ENCODE measurements around the gene PI4K2B. TPM values are rescaled to one million over a fixed set of nuclear protein-coding genes. Genes with fewer than 3 reads are reported as not detected.
"Not testable (repeated sequence)": the region's sequence is repeated elsewhere in the genome, so short reads cannot be mapped to it uniquely, and the experiment has no call there.

Gene PI4K2B
- total RNA-seq, 1 experiment from 2014 or later: 10.3 TPM

GRCh38 chr4:25236971-25237370 is 3.1 kb downstream of the PI4K2B start:
- DNase-seq (ENCODE audit: low read depth, low spot score): no peak

GRCh38 chr4:25238052-25238451 is 4.2 kb downstream of the PI4K2B start:
- no peak for DNase-seq (ENCODE audit: low read depth, low spot score)
- in situ Hi-C loops (cut with HindIII; ENCODE audit: low pct_unique_long_range_greater_than_20kb, low sequenced_read_pairs): no loop called here

More at GRCh38 chr4:25236971-25237370, 3.1 kb downstream of the PI4K2B start:
- in situ Hi-C loops (cut with HindIII; ENCODE audit: low pct_unique_long_range_greater_than_20kb, low sequenced_read_pairs): no loop called here

GRCh38 chr4:25239528-25239927 is 5.7 kb downstream of the PI4K2B start:
- DNase-seq (ENCODE audit: low read depth, low spot score); in situ Hi-C loops (cut with HindIII; ENCODE audit: low pct_unique_long_range_greater_than_20kb, low sequenced_read_pairs): not testable (repeated sequence)

- not testable (repeated sequence) for DNase-seq (ENCODE audit: low read depth, low spot score)
Measured at GRCh38 chr4:25240754-25241210, 6.9 kb downstream of the PI4K2B start.

GRCh38 chr4:25242195-25242594 is 8.4 kb downstream of the PI4K2B start:
- in situ Hi-C loops (cut with HindIII; ENCODE audit: low pct_unique_long_range_greater_than_20kb, low sequenced_read_pairs); DNase-seq (ENCODE audit: low read depth, low spot score): not testable (repeated sequence)

More at GRCh38 chr4:25240754-25241210, 6.9 kb downstream of the PI4K2B start:
- in situ Hi-C loops (cut with HindIII; ENCODE audit: low pct_unique_long_range_greater_than_20kb, low sequenced_read_pairs): not testable (repeated sequence)

- no peak for DNase-seq (ENCODE audit: low read depth, low spot score)
- in situ Hi-C loops (cut with HindIII; ENCODE audit: low pct_unique_long_range_greater_than_20kb, low sequenced_read_pairs): no loop called here
Measured at GRCh38 chr4:25245181-25245580, 11.3 kb downstream of the PI4K2B start.

- in situ Hi-C loops (cut with HindIII; ENCODE audit: low pct_unique_long_range_greater_than_20kb, low sequenced_read_pairs): no loop called here
- no peak for DNase-seq (ENCODE audit: low read depth, low spot score)
Measured at GRCh38 chr4:25246680-25247611, 13.1 kb downstream of the PI4K2B start.

- in situ Hi-C loops (cut with HindIII; ENCODE audit: low pct_unique_long_range_greater_than_20kb, low sequenced_read_pairs): not testable (repeated sequence)
Measured at GRCh38 chr4:25248875-25249274, 15.0 kb downstream of the PI4K2B start.

GRCh38 chr4:25249494-25249893 is 15.7 kb downstream of the PI4K2B start:
- DNase-seq (ENCODE audit: low read depth, low spot score); in situ Hi-C loops (cut with HindIII; ENCODE audit: low pct_unique_long_range_greater_than_20kb, low sequenced_read_pairs): not testable (repeated sequence)

More at GRCh38 chr4:25248875-25249274, 15.0 kb downstream of the PI4K2B start:
- not testable (repeated sequence) for DNase-seq (ENCODE audit: low read depth, low spot score)

- no peak for DNase-seq (ENCODE audit: low read depth, low spot score)
- in situ Hi-C loops (cut with HindIII; ENCODE audit: low pct_unique_long_range_greater_than_20kb, low sequenced_read_pairs): no loop called here
Measured at GRCh38 chr4:25252230-25253070, 18.6 kb downstream of the PI4K2B start.

- in situ Hi-C loops (cut with HindIII; ENCODE audit: low pct_unique_long_range_greater_than_20kb, low sequenced_read_pairs): no loop called here
- no peak for DNase-seq (ENCODE audit: low read depth, low spot score)
Measured at GRCh38 chr4:25253071-25253445, 19.2 kb downstream of the PI4K2B start.

GRCh38 chr4:25253786-25254185 is 20.0 kb downstream of the PI4K2B start:
- DNase-seq (ENCODE audit: low read depth, low spot score); in situ Hi-C loops (cut with HindIII; ENCODE audit: low pct_unique_long_range_greater_than_20kb, low sequenced_read_pairs): not testable (repeated sequence)

- no peak for DNase-seq (ENCODE audit: low read depth, low spot score)
- in situ Hi-C loops (cut with HindIII; ENCODE audit: low pct_unique_long_range_greater_than_20kb, low sequenced_read_pairs): no loop called here
Measured at GRCh38 chr4:25258980-25259578, 25.2 kb downstream of the PI4K2B start.

GRCh38 chr4:25271866-25272265 is 38.0 kb downstream of the PI4K2B start:
- DNase-seq (ENCODE audit: low read depth, low spot score): no peak
- in situ Hi-C loops (cut with HindIII; ENCODE audit: low pct_unique_long_range_greater_than_20kb, low sequenced_read_pairs): no loop called here

GRCh38 chr4:25280210-25280609 is 46.4 kb downstream of the PI4K2B start:
- DNase-seq (ENCODE audit: low read depth, low spot score): no peak
- in situ Hi-C loops (cut with HindIII; ENCODE audit: low pct_unique_long_range_greater_than_20kb, low sequenced_read_pairs): no loop called here

GRCh38 chr4:25283948-25284347 is 50.1 kb downstream of the PI4K2B start:
- DNase-seq (ENCODE audit: low read depth, low spot score): no peak
- in situ Hi-C loops (cut with HindIII; ENCODE audit: low pct_unique_long_range_greater_than_20kb, low sequenced_read_pairs): no loop called here

GRCh38 chr4:25284466-25284865 is 50.6 kb downstream of the PI4K2B start:
- in situ Hi-C loops (cut with HindIII; ENCODE audit: low pct_unique_long_range_greater_than_20kb, low sequenced_read_pairs): no loop called here
- no peak for DNase-seq (ENCODE audit: low read depth, low spot score)

Measured in SK-MEL-5 (cell line).